HG03095 (cell line): ENCODE data around the gene ADAP2.
"Not testable (repeated sequence)": the region's sequence is repeated elsewhere in the genome, so short reads cannot be mapped to it uniquely, and the experiment has no call there.

Experiments
- ATAC-seq: cut with Tn5 transposase; IDR thresholded peaks from one replicate; pipeline ENCODE4 v1.9.1; 2021; ENCODE audit warnings: moderate library complexity; ENCODE audit not compliant: unreplicated experiment

Gene ADAP2

DNA sequence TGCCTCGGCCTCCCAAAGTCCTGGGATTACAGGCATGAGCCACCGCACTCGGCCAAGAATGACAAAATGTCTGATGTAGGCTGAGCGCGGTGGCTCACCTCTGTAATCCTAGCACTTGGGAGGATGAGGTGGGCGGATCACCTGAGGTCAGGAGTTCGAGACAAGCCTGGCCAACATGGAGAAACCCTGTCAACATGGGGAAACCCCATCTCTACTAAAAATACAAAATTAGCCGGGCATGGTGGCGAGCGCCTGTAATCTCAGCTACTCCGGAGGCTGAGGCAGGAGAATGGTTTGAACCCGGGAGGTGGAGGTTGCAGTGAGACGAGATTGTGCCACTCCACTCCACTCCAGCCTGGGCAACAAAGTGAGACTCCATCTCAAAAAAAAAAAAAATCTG is 46.2 kb downstream of the ADAP2 start:
- not testable (repeated sequence) for ATAC-seq

DNA sequence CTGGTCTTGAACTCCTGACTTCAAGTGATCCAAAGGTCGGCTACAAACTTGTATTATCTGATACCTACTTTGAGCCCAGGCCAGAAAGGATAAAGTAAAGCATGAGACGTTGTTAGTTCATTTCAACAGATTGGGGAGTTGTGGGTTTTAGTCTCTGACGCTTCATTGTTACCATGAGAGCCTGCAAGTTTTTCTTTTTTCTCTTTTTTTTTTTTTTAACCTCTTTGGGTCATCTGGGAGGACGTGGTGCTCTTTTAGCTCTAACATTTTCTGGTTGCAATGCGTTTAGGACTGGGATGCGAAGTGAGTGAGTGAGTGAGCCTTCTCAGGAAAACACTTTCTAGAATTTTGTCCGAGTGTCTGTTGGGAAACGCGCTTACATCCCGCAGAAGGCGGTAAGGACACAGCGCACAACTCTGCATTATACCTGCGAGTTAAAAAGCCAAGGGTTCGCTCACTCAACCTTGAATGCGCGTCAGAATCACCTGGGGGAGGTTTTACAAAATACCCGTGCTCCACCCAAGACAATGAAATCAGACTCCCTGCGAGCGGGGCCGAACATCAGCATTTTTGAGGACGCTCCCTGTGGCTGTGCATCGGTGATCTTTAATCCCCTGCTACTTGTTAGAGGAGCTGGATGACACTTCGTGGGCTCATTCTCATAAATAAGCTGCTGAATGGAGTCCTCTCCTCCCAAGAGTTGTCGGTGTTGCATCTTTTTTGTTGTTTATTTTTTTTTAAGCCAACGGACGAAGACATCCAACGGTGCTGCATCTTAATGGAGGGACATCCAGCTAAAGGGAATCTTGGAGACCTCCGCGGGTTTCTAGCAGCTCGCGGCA is 48.5 kb downstream of the ADAP2 start:
- ATAC-seq: peak; percentile 33

- ATAC-seq: peak; percentile 57
Observed at GRCh38 chr17:30970831-30971567, 49.3 kb downstream of the ADAP2 start, which contains the start of gene RNF135. Gene RNF135 (plus strand): TSS chr17:30971039. CDS start chr17:30971074, 35 bp downstream.

DNA sequence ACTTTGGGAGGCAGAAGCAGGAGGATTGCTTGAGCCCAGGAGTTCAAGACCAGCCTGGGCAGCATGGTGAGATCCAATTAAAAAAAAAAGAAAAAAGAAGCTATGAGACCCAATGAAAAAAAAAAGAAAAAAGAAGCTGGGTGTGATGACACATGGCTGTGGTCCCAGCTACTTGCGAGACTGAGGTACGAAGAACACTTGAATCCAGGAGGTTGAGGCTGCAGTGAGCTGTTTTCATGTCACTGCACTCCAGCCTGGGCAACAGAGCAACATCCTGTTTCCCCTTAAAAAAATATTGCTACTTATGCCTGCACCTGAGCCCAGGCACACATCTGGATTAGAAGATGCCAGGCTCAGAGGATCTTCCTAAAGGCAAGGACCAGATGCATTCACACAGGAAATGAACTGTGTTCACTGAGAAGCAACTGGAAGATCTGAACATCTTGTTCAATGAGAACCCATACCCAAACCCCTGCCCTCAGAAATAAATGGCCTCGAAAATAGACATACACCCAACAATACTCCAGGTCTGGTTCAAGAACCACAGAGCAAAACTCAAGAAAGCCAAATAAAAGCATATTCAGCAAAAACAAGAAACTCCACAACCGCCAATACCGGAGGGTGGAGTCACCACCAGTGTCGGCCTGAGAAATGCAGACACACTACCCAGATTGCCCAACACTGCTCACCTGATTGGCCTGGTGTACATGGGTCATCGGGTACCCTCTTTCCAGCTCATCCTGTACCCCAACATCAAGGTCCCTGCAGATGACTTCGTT is 53.5 kb downstream of the ADAP2 start:
- ATAC-seq: no peak

- ATAC-seq: not testable (repeated sequence)
Observed at GRCh38 chr17:30979919-30980318, 58.2 kb downstream of the ADAP2 start.

- no peak for ATAC-seq
Observed at GRCh38 chr17:30981531-30982519, 60.1 kb downstream of the ADAP2 start.

DNA sequence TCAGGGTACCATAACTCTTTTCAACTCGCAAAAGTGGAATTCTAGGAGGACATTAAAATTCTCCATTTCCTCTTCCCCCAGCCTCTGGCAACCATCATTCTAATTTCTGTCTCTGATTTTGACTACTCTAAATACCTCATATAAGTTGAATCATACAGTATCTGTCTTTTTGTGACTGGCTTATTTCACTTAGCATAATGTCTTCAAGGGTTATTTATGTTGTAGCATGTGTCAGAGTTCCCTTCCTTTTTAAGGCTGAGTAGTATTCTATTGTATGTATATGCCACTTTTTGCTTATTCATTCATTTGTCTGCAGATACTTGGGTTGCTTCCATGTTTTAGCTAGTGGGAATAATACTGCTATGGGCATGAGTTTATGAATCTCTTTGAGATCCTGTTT is 61.1 kb downstream of the ADAP2 start:
- no peak for ATAC-seq

- no peak for ATAC-seq
Observed at GRCh38 chr17:30990458-30990857, 68.7 kb downstream of the ADAP2 start.

DNA sequence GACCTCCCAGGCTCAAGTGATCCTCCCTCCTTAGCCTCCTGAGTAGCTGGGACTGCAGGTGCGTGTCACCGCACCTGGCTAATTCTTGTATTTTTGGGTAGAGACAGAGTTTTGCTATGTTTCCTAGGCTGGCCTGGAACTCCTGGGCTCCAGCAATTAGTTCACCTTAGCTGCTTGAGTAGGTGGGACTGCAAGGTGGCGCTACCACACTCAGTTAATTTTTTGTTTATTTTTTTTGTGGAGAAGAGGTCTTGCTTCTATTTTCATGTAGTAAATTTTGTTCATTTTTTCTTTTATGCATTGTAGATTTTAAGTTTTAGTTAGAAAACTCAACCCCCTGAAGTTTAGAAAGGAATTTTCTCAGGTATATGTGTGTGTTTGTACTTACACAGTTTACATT is 70.8 kb downstream of the ADAP2 start:
- no peak for ATAC-seq

- ATAC-seq: no peak
Observed at GRCh38 chr17:30995347-30995746, 73.6 kb downstream of the ADAP2 start.

DNA sequence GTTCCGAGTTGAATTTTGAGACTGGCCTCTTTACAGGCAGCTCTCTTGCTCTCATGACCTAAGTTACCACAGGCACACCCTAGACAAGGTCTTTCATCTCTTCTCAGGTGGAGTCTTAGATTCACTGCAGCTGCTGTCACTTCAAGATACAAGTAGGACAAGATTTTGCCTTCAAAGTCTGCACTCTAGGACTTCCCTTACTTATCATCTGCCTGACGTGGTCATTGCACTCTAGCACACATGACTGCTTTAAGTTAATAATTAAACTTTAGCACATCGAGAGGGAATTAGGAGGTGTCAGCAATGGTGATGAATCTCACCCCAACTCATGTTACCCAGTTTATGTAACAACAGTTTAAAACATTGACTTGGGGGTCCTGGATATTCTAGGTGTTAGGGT is 74.7 kb downstream of the ADAP2 start:
- no peak for ATAC-seq

GRCh38 chr17:30997270-30997669 is 75.5 kb downstream of the ADAP2 start:
- ATAC-seq: no peak

DNA sequence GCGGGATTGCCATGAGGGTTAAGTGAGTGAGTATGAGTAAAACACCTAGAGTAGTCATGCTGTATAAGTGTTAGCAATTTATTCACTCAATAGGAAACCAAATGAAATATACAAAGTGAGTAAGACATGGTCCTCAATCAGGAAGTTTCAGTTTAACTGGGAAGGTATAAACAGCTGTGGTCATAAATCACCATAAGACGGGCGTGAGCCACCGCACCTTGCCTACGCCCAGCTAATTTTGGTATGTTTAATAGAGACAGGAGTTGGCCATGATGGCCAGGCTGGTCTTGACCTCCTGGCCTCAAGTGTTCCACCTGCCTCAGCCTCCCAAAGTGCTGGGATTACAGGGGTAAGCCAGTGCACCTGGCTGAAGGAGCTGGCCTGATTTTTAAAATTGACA is 76.1 kb downstream of the ADAP2 start:
- ATAC-seq: no peak

DNA sequence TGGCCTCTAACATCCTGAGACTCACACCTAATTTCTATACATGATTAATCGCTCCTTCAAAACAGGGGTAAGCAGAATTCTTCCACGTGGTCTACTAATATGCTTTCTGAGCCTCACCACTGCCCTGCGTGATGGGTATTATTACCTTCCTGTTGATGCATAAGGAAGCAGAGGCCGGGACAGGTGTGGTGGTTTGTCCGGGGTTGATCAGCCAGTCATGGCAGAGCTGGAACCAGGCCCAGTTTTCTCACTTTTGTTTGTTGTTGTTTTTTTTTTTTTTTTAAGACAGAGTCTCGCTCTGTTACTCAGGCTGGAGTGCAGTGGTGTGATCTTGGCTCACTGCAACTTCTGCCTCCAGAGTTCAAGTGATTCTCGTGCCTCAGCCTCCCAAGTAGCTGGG is 80.3 kb downstream of the ADAP2 start:
- ATAC-seq: no peak

GRCh38 chr17:31003225-31003866 is 81.6 kb downstream of the ADAP2 start:
- no peak for ATAC-seq

DNA sequence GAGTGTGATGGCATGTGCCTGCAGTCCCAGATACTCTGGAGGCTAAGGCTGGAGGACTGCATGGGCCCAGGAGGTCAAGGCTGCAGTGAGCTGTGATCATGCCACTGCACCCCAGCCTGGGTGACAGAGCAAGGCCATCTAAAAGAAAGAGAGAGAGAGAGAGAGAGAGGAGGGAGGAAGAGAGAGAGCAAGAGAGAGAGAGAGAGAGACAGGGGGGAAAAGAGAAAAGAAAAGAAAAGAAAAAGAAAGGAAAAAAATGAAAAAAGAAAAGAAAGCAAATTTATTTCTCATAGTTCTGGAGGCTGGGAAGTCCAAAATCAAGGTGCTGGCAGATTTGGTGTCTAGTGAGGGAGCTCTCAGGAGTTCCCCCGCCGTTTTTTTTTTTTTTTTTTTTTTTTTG is 82.4 kb downstream of the ADAP2 start:
- ATAC-seq: no peak

DNA sequence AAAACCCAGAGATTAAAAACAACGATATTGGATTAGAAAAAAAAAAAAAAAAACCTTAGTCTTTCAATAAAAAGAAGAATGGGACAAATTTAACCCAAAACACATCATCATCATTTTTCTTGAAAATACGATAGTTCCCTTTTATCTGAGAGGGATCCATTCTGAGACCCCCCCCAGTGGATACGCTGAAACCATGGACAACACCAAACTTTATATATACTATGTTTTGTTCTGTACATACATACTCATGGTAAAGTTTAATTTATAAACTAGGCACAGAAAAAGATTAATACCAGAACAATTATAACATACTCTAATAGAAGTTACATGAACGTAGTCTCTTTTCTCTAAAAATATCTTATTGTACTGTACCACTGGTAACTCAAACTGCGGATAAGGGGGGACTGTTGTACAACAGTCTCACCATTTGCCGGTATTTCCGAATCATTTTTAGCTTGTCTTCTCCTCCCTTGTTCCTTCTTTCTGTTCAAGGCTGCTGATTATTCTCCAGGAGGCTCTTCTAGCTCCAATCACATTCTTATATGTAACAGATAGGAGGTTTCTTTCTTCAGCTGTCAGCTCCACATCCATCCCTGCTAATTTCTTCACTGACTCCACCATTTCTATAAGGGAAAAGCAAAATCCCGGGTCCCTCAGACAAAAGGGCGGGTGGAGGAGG is 86.1 kb downstream of the ADAP2 start:
- no peak for ATAC-seq

GRCh38 chr17:31008374-31009041 is 86.8 kb downstream of the ADAP2 start:
- no peak for ATAC-seq
